Measurements from ENCODE around the gene PSMF1.

- TF ChIP-seq CTCF (IDR thresholded peaks at IDR 0.05) (no peak), POLR2A (IDR thresholded peaks at IDR 0.05) (no peak), POLR2AphosphoS5 (IDR thresholded peaks at IDR 0.05) (no peak)
These were observed 56.4 kb downstream of the PSMF1 start for GRCh38 chr20:1174787-1175186.

Measured in stomach (tissue), 4 donors.